HG02870 (cell line): ENCODE results near the gene CUBN.
"Not testable (repeated sequence)": the region's sequence is repeated elsewhere in the genome, so short reads cannot be mapped to it uniquely, and the experiment has no call there.

ENCODE experiments used
- ATAC-seq: cut with Tn5 transposase; IDR thresholded peaks from one replicate; pipeline ENCODE4 v1.9.1; 2021; ENCODE audit warnings: mild to moderate bottlenecking, moderate library complexity; ENCODE audit not compliant: unreplicated experiment

The CUBN gene

DNA sequence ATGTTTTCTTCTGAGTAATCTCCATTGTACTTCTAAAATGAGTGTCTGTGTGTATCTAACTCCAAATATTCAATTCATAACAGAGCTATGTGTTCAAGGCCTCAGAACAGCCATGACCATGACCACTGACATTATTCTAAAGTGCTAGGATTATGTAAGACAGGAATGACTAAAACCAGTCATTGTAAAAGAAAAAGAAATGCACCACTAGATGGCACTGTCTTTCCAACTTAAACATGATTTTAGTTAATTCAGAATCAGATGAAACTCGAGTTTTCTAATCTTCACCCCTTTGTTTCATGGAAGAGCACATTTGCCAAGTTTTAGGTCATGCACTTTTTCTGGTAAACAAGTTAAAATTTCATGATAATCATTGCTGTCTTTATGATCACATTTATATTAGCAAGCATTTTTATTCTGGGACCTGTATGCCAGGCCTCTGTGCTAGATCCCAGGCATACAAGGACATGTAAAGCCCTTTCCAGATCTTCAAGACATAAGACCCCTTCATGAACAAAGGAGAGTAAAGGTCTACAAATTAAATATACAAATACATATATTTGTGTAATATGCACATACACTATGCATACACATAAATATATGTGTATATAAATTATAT is 286.2 kb downstream of the CUBN start:
- ATAC-seq, result peak; percentile 66

GRCh38 chr10:16835228-16835627 is 294.4 kb downstream of the CUBN start:
- no peak for ATAC-seq

- ATAC-seq, result no peak
Measured at GRCh38 chr10:16832351-16833080, 297.1 kb downstream of the CUBN start.

DNA sequence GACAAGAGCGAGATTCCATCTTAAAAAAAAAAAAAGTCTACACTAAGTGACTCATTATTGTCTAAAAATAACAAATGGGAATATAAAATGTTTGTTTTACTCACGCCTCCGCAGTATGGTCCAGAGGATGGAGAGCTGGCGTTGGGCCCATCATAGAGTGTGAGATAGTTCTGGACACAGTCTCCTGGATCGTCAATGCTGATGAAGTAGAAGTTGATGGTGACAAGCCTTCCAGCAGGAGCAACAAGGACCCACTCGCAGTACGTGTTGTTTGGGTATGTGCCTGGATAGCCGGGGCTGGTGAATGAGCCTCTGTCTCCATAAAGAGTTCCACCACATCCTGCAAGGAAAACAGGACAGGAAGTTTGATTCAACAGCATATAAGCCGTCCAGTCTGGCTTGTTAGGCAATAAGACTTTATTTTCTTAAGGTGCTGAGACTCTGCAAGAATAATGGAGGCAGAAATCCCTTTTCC is 300.9 kb downstream of the CUBN start:
- no peak for ATAC-seq

DNA sequence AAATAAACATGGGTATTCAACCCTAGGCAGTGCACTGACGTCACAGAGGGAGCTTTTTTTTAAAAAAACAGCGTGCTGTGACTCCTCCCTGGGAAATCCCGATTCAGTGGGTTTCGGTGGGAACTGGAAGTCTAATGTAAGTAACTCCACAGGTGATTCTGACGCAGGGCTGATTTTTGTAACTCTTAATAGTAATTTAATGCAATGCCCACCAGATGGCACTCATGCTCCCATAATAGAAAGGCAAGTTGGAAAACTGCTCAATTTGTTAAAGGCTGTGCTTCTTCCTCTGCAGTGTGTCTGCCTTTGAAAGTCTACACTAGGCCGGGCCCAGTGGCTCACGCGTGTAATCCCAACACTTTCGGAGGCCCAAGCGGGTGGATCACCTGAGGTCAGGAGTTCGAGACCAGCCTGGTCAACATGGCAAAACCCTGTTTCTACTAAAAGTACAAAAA is 301.5 kb downstream of the CUBN start:
- ATAC-seq, result peak; percentile 73

GRCh38 chr10:16827474-16827873 is 302.1 kb downstream of the CUBN start:
- ATAC-seq, result not testable (repeated sequence)

- ATAC-seq, result no peak
Measured at GRCh38 chr10:16822726-16823360, 306.8 kb downstream of the CUBN start.

GRCh38 chr10:16822027-16822426 is 307.6 kb downstream of the CUBN start:
- ATAC-seq, result no peak

DNA sequence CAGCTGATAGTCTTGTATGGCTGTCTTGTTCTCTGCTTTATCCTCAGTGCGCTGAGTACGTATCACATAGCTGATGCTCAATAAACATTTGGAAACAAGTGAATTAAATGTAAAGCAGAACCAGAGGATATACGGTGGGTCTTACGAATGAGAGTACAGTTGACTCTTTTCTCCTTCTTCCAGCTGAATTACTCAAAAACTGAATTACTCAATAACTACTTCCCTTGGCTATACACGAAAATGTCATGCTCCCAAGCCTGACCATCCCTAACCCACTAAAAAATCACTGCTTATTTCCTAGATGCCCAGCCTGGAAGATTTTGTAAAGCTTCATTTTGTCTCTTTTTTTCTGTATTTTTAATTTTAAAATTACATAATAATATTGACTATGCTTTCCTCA is 309.2 kb downstream of the CUBN start:
- ATAC-seq, result no peak

GRCh38 chr10:16820018-16820417 is 309.6 kb downstream of the CUBN start:
- ATAC-seq, result no peak

- no peak for ATAC-seq
Measured at GRCh38 chr10:16819436-16819835, 310.2 kb downstream of the CUBN start.

DNA sequence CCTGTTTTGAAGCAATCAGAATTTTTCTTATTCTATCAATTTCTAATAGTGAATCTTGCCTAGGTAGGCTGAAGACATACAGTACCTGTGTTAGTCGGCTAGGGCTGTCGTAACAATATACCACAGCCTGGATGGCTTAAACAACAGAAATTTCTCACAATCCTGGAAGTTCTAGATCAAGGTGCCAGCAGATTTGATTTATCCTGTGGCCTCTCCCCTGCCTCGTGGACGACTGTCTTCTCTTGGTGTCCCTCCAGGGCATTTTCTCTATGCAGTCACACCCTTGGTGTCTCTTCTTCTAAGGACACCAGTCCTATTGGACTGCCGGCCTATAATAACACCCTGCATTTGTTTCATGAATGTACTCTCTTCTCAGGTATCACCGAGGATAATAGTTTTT is 310.6 kb downstream of the CUBN start:
- ATAC-seq, result no peak

GRCh38 chr10:16817125-16818019 is 312.2 kb downstream of the CUBN start, which contains the start of gene RSU1:
RSU1 (minus strand) TSS chr10:16817424; CDS start chr10:16817081, 343 bp downstream.
- peak; percentile 99 for ATAC-seq

GRCh38 chr10:16816830-16817124 is 312.8 kb downstream of the CUBN start:
- no peak for ATAC-seq

DNA sequence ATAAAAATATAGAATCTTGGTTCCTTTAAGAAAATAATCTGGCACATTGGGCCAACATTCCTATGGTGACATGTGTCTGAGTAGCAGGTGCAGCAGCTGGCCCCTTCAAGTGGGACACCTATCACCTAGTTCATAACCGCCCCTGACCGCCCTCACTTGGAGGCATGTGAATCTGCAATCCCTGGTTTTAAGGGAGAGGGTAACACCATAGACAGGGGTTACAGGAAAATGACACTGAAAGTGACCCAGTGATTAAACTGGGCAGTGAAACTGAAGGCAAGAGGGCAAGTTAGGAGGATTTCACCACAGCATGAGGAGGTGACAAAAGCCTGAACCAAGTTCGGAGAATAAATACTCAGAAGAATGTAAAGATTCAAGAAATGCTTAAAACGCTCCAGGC is 313.4 kb downstream of the CUBN start:
- ATAC-seq, result no peak

- ATAC-seq, result no peak
Measured at GRCh38 chr10:16814012-16814411, 315.6 kb downstream of the CUBN start.

DNA sequence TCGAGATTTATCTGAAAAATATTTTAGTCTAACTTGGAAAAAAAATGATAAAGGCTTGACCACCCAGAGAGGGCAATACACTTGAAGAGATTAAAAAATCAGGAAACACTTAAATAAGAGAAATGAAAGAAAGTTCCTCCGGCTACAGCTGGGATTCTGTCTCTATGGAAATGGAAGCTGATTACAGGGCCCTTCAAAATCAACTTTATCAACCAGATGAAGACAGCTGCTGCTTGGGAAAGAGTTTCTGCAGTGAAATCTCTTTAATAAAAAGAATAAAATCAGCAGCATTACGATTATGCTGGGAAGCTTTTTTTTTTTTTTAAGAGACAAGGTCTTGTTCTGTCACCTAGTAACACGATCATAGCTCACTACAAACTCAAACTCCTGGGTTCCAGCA is 316.9 kb downstream of the CUBN start:
- ATAC-seq, result no peak

DNA sequence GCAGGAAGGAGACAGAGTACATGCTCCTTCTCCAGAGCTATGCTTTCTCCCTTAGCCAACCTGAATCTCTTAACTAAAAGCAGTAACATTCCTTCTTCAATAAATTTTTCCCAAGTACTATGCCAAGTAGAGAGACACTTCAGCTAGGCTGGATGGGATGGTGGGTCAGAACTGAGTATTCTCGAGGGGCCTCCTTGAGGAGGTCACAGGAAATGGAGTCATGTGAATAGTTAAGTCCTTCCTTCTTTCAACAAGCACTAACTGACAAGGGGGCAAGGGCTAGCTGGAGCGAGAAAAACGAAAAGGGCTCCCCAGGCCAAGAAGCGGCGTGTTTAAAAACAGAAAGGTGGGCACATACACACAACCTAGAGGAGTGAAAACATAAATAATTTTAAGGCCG is 317.8 kb downstream of the CUBN start:
- no peak for ATAC-seq

GRCh38 chr10:16811292-16811691 is 318.3 kb downstream of the CUBN start:
- no peak for ATAC-seq

- peak; percentile 89 for ATAC-seq
Measured at GRCh38 chr10:16809074-16809718, 320.4 kb downstream of the CUBN start.

DNA sequence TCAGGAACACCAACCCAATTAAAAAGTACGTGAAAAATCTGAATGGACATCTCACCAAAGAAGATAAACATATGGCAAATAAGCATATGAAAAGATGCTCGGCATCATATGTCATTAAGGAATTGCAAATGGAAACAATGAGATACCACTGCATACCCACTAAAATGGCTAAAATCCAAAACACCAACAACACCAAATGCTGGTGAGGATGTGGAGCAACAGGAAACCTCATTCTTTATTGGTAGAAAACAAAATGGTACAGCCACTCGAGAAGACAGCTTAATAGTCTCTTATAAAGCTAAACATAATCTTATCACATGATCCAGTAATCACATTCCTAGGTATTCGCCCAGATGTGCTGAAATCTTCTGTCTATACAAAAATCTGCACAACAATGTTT is 325.5 kb downstream of the CUBN start:
- no peak for ATAC-seq
